ENCODE data around the gene ARFGEF3. TPM values are rescaled to one million over a fixed set of nuclear protein-coding genes. Genes with fewer than 3 reads are reported as not detected.

Gene ARFGEF3
- total and polyA plus RNA-seq, 7 donors: 1.5 to 5.2 (median 3.5) TPM

DNA sequence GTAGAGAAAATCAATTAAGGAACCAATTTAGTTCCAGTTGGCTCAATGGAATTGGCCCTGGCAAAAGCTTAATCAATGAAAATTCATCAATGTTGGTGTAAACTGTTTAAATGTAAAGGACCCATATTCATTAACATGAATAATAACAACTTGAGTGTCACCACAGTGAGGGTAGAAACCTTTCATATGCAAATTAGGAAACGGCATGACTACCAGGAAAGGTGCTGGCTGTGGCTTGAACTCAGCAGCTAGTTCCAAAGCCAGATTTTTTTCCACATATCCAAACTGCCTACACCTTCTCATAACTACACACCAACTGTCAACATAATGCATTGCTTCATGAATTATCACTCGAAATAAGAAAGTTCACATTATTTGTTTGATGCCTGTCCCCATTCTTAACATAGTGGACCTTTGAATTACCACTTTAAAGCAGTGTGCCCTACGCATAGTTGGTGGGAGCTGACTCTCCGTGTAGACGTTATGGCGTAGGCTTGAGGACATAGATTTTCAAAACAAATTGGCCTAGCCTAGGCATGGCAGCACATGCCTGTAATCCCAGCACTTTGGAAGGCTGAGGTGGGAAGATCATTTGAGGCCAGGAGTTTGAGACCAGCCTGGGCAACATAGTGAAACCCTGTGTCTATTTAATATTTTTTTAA lies 36.8 kb downstream of the ARFGEF3 start:
- 82 to 88% methylated on average over 6 of the region's 6 CpGs for whole genome bisulfite sequencing, 2 donors
- H3K27ac ChIP-seq: no peak overlapping the region
- H3K27me3 ChIP-seq: no peaks in the 10 kb centered on the region
- no peak for TF ChIP-seq POLR2A (IDR thresholded peaks at IDR 0.05)
- no peak for TF ChIP-seq POLR2AphosphoS5 (IDR thresholded peaks at IDR 0.05)
- TF ChIP-seq EP300 (IDR thresholded peaks at IDR 0.05): no peak
- TF ChIP-seq, protein P1, sequence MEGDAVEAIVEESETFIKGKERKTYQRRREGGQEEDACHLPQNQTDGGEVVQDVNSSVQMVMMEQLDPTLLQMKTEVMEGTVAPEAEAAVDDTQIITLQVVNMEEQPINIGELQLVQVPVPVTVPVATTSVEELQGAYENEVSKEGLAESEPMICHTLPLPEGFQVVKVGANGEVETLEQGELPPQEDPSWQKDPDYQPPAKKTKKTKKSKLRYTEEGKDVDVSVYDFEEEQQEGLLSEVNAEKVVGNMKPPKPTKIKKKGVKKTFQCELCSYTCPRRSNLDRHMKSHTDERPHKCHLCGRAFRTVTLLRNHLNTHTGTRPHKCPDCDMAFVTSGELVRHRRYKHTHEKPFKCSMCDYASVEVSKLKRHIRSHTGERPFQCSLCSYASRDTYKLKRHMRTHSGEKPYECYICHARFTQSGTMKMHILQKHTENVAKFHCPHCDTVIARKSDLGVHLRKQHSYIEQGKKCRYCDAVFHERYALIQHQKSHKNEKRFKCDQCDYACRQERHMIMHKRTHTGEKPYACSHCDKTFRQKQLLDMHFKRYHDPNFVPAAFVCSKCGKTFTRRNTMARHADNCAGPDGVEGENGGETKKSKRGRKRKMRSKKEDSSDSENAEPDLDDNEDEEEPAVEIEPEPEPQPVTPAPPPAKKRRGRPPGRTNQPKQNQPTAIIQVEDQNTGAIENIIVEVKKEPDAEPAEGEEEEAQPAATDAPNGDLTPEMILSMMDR (IDR thresholded peaks at IDR 0.05): no peak
- intact Hi-C loops (cut with DNase I): no loop called here
- no peak overlapping the region for H3K4me3 ChIP-seq
- no peaks in the 10 kb centered on the region for H3K36me3 ChIP-seq
- DNase-seq: no peak
- no peaks in the 10 kb centered on the region for H3K9me3 ChIP-seq
- H3K4me1 ChIP-seq: no peaks in the 10 kb centered on the region

DNA sequence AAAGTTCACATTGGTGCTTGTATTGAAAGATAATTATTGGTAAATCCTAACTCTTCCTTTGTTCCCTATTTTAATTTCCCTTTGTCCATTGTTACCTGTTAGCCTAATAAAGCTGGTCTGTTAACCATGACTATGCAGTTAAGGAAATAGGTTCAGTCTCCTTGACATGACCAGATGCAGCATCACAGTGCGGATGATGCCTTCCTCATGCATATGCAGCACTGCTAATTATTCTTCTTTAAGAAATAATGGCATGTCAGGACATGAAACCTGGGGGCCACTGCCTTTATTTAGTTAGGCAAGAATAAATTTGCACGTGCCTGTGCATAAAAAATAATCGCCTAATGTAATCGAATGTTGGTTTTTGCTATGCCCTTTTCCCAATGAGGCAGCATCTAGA lies 40.1 kb downstream of the ARFGEF3 start:
- TF ChIP-seq POLR2AphosphoS5 (IDR thresholded peaks at IDR 0.05): no peak
- no peak for TF ChIP-seq EP300 (IDR thresholded peaks at IDR 0.05)
- no peak for TF ChIP-seq POLR2A (IDR thresholded peaks at IDR 0.05)
- TF ChIP-seq, protein P1 (IDR thresholded peaks at IDR 0.05): no peak
- no peaks in the 10 kb centered on the region for H3K9me3 ChIP-seq
- intact Hi-C loops (cut with DNase I): no loop called here
- H3K36me3 ChIP-seq: no peaks in the 10 kb centered on the region
- no peak overlapping the region for H3K4me3 ChIP-seq
- no peak for DNase-seq
- H3K4me1 ChIP-seq: no peaks in the 10 kb centered on the region
- no peaks in the 10 kb centered on the region for H3K27me3 ChIP-seq
- no peak overlapping the region for H3K27ac ChIP-seq
- 94 to 97% methylated on average over 4 of the region's 4 CpGs for WGBS, 2 donors

DNA sequence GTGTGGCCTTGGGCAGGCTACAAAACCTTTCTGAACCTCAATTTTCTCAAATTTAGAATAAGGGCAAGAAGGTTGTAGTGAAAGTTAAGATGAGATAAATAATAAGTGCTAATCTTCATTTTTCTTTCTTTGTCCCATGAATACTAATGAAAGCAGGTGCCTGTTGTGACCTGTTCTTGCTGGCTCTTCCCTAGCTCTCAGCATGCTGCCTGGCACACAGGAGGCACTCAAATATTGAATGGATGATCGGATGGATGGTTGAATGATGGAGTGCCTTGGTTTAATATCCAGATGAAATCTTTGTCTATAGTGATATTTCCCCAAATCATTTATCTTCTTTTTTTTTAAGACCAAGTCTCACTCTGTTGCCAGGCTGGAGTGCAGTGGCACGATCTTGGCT lies 41.6 kb downstream of the ARFGEF3 start:
- H3K36me3 ChIP-seq: no peaks in the 10 kb centered on the region
- no peak for TF ChIP-seq POLR2AphosphoS5 (IDR thresholded peaks at IDR 0.05)
- no peak for TF ChIP-seq POLR2A (IDR thresholded peaks at IDR 0.05)
- no peak for TF ChIP-seq EP300 (IDR thresholded peaks at IDR 0.05)
- TF ChIP-seq, protein P1 (IDR thresholded peaks at IDR 0.05): no peak
- no peaks in the 10 kb centered on the region for H3K9me3 ChIP-seq
- intact Hi-C loops (cut with DNase I): no loop called here
- 96% methylated on average over 2 of the region's 2 CpGs for WGBS, 2 donors
- DNase-seq: no peak
- H3K4me3 ChIP-seq: no peak overlapping the region
- no peaks in the 10 kb centered on the region for H3K4me1 ChIP-seq
- no peak overlapping the region for H3K27ac ChIP-seq
- no peaks in the 10 kb centered on the region for H3K27me3 ChIP-seq

DNA sequence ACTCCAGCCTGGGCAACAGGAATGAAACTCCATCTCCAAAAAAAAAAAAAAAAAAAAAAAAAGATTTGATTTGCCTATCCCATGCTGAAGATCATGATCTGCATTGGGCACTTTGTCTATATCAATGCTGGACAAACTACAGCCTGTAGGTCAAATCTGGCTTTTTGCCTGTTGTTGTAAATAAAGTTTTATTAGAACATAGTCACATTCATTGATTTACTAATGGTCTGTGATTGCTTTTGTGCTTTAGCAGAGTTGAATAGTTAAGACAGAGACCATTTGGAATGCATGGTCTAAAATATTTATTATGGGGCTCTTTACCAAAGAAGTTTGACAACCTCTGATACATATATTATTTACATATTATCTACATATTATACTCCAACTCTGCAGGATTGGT lies 42.6 kb downstream of the ARFGEF3 start:
- TF ChIP-seq POLR2A (IDR thresholded peaks at IDR 0.05) (no peak), EP300 (IDR thresholded peaks at IDR 0.05) (no peak), POLR2AphosphoS5 (IDR thresholded peaks at IDR 0.05) (no peak)
- TF ChIP-seq, protein P1 (IDR thresholded peaks at IDR 0.05): no peak
- Histone ChIP-seq H3K4me1 (no peaks in the 10 kb centered on the region), H3K27ac (no peak overlapping the region), H3K36me3 (no peaks in the 10 kb centered on the region), H3K9me3 (no peaks in the 10 kb centered on the region), H3K4me3 (no peak overlapping the region), H3K27me3 (no peaks in the 10 kb centered on the region)
- DNase-seq: no peak
- intact Hi-C loops (cut with DNase I): no loop called here
